WTC11 (cell line): ENCODE results near the gene CAPN9. TPM values are rescaled to one million over a fixed set of nuclear protein-coding genes. Genes with fewer than 3 reads are reported as not detected.

ENCODE experiments used
- ATAC-seq: fragments of 200-7000 bp; cut with Tn5 transposase; 2 replicates; pipeline ENCODE4 v1.10.0; 2021; ENCODE audit warnings: mild to moderate bottlenecking, moderate library complexity
- CTCF ChIA-PET: fragments of 300-600 bp; sonication (Branson Sonifier 250); formaldehyde crosslinking; loops from one replicate; lab custom pipeline; 2021; ENCODE audit warnings: antibody characterized with exemption; lab: Charles Lee
- POLR2A ChIA-PET: fragments of 350-600 bp; sonication (Branson Sonifier 250); formaldehyde crosslinking; loops from one replicate; lab custom pipeline; 2021; ENCODE audit warnings: antibody characterized with exemption; lab: Charles Lee
- DNase-seq: peaks from one replicate; pipeline ENCODE4 v3.0.0; 2021; ENCODE audit warnings: low spot score
- H3K27ac Mint-ChIP-seq: 2 replicates; pipeline ENCODE4 v1.8.0; 2021; ENCODE audit warnings: mixed read lengths
- H3K27me3 Mint-ChIP-seq: 2 replicates; pipeline ENCODE4 v1.8.0; 2021; ENCODE audit warnings: low read depth, mild to moderate bottlenecking, moderate library complexity, mixed read lengths
- H3K36me3 Mint-ChIP-seq: 2 replicates; pipeline ENCODE4 v1.8.0; 2021; ENCODE audit warnings: mixed read lengths
- H3K4me1 Mint-ChIP-seq: 2 replicates; pipeline ENCODE4 v1.8.0; 2022; ENCODE audit warnings: mixed read lengths
- H3K4me3 Mint-ChIP-seq: 2 replicates; pipeline ENCODE4 v1.8.0; 2021; ENCODE audit warnings: mild to moderate bottlenecking, moderate library complexity, mixed read lengths
- H3K9me3 Mint-ChIP-seq: 2 replicates; pipeline ENCODE4 v1.8.0; 2021; ENCODE audit warnings: mixed read lengths
- CBFB ChIP-seq: sonication (generic); formaldehyde crosslinking; IDR thresholded peaks from 2 replicates; pipeline ENCODE4 v1.8.1; 2022; ENCODE audit warnings: mild to moderate bottlenecking, low read depth, missing genetic modification reagents
- GABPB1 ChIP-seq: sonication (generic); formaldehyde crosslinking; IDR thresholded peaks from 2 replicates; pipeline ENCODE4 v1.8.1; 2023; ENCODE audit warnings: mild to moderate bottlenecking, missing genetic modification reagents
- JUN ChIP-seq: sonication (generic); formaldehyde crosslinking; IDR thresholded peaks from 2 replicates; pipeline ENCODE4 v1.8.0; 2023; ENCODE audit warnings: mild to moderate bottlenecking, missing genetic modification reagents
- OVOL2 ChIP-seq: fragments of 250-450 bp; sonication (Bioruptor Pico); IDR thresholded peaks from 2 replicates; pipeline ENCODE4 v1.9.0; 2021; ENCODE audit warnings: mild to moderate bottlenecking, borderline replicate concordance
- TEAD1 ChIP-seq: sonication (generic); formaldehyde crosslinking; IDR thresholded peaks from 2 replicates; pipeline ENCODE4 v1.8.0; 2022; ENCODE audit warnings: mild to moderate bottlenecking, missing genetic modification reagents
- ZNF232 ChIP-seq: sonication (generic); formaldehyde crosslinking; IDR thresholded peaks from 2 replicates; pipeline ENCODE4 v1.8.0; 2022; ENCODE audit warnings: mild to moderate bottlenecking, missing genetic modification reagents
- ZNF396 ChIP-seq: fragments of 250-450 bp; sonication (Bioruptor Pico); IDR thresholded peaks from 2 replicates; pipeline ENCODE4 v1.8.0; 2021; ENCODE audit warnings: mild to moderate bottlenecking, moderate library complexity, borderline replicate concordance
- ZNF416 ChIP-seq: fragments of 250-450 bp; sonication (Bioruptor Pico); IDR thresholded peaks from 2 replicates; pipeline ENCODE4 v1.9.0; 2021; ENCODE audit warnings: mild to moderate bottlenecking, inconsistent platforms
- ZNF671 ChIP-seq: fragments of 250-450 bp; sonication (Bioruptor Pico); IDR thresholded peaks from 2 replicates; pipeline ENCODE4 v1.8.0; 2021; ENCODE audit warnings: mild to moderate bottlenecking
- total RNA-seq: library from RNA; stranded (reverse); gene quantifications from 3 replicates; pipeline ENCODE4 v1.2.3, GENCODE V29; 2021
- TF ChIP-seq, protein P1 (sequence below): fragments of 250-450 bp; sonication (Bioruptor Pico); IDR thresholded peaks from 2 replicates; pipeline ENCODE4 v1.9.0; 2021; ENCODE audit warnings: mild to moderate bottlenecking
- TF ChIP-seq, protein P2 (sequence below): sonication (generic); formaldehyde crosslinking; IDR thresholded peaks from 2 replicates; pipeline ENCODE4 v1.8.1; 2023; ENCODE audit warnings: mild to moderate bottlenecking, missing genetic modification reagents, moderate library complexity
- TF ChIP-seq, protein P3 (sequence below): sonication (generic); formaldehyde crosslinking; IDR thresholded peaks from 2 replicates; pipeline ENCODE4 v1.8.1; 2023; ENCODE audit warnings: mild to moderate bottlenecking, missing genetic modification reagents, moderate library complexity
- TF ChIP-seq, protein P4 (sequence below): sonication (generic); formaldehyde crosslinking; IDR thresholded peaks from 2 replicates; pipeline ENCODE4 v1.8.1; 2023; ENCODE audit warnings: mild to moderate bottlenecking, missing genetic modification reagents
- TF ChIP-seq, protein P5 (sequence below): sonication (generic); formaldehyde crosslinking; IDR thresholded peaks from 2 replicates; pipeline ENCODE4 v1.8.0; 2022; ENCODE audit warnings: mild to moderate bottlenecking, missing genetic modification reagents
- TF ChIP-seq, protein P6 (sequence below): sonication (generic); formaldehyde crosslinking; IDR thresholded peaks from 2 replicates; pipeline ENCODE4 v1.8.1; 2022; ENCODE audit warnings: low read depth, mild to moderate bottlenecking, moderate library complexity, missing genetic modification reagents, borderline replicate concordance

The CAPN9 gene
- total RNA-seq, 1 experiment from 2014 or later = not detected

DNA sequence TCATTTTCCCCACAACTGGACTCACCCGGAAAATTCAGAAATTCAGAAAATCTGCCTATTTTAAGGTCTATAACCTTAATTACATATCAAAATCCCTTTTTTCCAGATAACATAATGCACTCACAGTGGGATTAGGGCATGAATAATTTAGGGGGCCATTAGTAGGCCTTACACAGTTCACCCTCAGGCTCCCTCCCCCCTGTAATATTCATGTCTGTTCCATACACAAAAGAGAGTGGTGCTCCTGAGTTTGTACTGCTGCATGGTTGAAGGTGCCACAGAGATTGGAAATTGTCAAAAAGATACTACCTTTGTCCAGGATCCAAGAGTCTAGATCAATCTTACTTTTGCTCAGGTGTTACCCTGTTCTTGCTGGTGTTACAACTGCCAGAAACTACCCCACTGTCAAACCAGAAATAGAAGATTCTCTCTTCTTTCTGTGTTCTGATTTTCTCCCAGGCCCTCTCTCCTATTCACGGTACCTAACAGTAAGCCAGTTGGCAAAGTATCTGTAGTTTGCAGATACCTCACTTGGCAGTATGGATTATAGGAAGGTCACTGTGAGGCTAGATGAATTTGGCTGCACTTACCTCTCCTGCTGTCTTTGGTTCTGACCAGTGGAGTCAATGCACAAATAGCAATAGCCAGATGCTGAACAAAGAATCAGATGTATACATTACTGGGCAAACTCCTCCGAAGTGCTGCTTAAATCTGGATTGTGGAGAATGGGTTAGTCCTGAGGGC lies 67.9 kb downstream of the CAPN9 start:
- POLR2A ChIA-PET = no interaction called here

DNA sequence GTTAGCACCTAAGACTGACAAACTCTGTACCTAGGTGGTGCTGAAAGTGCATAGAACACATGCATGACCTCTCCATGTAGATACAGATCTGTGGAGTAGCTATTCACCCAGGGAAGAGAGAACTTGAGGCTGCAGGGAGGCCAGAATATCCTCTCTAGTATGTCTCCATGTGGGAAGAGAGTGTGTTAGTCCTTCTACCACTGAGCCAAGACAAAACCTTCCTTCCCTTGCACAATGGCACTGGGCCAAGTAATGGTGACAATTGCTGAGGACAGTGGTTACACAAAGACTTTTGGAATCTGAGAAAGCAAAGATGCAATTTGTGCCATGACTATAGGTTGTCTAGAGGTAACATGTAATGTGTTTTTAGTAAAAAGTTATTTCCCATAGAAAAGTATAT lies 68.8 kb downstream of the CAPN9 start:
- TF ChIP-seq, protein P1, sequence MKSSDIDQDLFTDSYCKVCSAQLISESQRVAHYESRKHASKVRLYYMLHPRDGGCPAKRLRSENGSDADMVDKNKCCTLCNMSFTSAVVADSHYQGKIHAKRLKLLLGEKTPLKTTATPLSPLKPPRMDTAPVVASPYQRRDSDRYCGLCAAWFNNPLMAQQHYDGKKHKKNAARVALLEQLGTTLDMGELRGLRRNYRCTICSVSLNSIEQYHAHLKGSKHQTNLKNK (CRISPR knock-in tag) = no peak
- TF ChIP-seq ZNF232 (CRISPR knock-in tag) = no peak
- TF ChIP-seq, protein P2, sequence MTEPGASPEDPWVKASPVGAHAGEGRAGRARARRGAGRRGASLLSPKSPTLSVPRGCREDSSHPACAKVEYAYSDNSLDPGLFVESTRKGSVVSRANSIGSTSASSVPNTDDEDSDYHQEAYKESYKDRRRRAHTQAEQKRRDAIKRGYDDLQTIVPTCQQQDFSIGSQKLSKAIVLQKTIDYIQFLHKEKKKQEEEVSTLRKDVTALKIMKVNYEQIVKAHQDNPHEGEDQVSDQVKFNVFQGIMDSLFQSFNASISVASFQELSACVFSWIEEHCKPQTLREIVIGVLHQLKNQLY (CRISPR knock-in tag) = no peak
- TF ChIP-seq, all 79 proteins: peak for 0
- DNase-seq = no peak
- Mint-ChIP-seq H3K27ac (no peak overlapping the region), H3K9me3 (peaks cover 26% of the 10 kb centered on the region), H3K4me1 (no peaks in the 10 kb centered on the region), H3K4me3 (no peak overlapping the region), H3K36me3 (0 out of 2 replicates have a peak, but pooled peaks cover 8% of the 10 kb centered on the region), H3K27me3 (peaks cover 12% of the 10 kb centered on the region)
- POLR2A ChIA-PET = no interaction called here
- ATAC-seq = no peak
- CTCF ChIA-PET = no interaction called here

More for the DNA sequence above, 67.9 kb downstream of the CAPN9 start:
- TF ChIP-seq OVOL2 = no peak
- TF ChIP-seq, protein P3, sequence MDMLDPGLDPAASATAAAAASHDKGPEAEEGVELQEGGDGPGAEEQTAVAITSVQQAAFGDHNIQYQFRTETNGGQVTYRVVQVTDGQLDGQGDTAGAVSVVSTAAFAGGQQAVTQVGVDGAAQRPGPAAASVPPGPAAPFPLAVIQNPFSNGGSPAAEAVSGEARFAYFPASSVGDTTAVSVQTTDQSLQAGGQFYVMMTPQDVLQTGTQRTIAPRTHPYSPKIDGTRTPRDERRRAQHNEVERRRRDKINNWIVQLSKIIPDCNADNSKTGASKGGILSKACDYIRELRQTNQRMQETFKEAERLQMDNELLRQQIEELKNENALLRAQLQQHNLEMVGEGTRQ (CRISPR knock-in tag) = no peak
- no peak for TF ChIP-seq TEAD1
- TF ChIP-seq ZNF671 = no peak
- TF ChIP-seq, all 79 proteins: peak for 0
- no peak overlapping the region for H3K27ac Mint-ChIP-seq
- peaks cover 12% of the 10 kb centered on the region for H3K27me3 Mint-ChIP-seq
- no peak overlapping the region for H3K4me3 Mint-ChIP-seq
- peaks cover 26% of the 10 kb centered on the region for H3K9me3 Mint-ChIP-seq
- ATAC-seq = no peak
- no peaks in the 10 kb centered on the region for H3K4me1 Mint-ChIP-seq
- H3K36me3 Mint-ChIP-seq = 0 out of 2 replicates have a peak, but pooled peaks cover 8% of the 10 kb centered on the region
- CTCF ChIA-PET = no interaction called here
- DNase-seq = no peak

DNA sequence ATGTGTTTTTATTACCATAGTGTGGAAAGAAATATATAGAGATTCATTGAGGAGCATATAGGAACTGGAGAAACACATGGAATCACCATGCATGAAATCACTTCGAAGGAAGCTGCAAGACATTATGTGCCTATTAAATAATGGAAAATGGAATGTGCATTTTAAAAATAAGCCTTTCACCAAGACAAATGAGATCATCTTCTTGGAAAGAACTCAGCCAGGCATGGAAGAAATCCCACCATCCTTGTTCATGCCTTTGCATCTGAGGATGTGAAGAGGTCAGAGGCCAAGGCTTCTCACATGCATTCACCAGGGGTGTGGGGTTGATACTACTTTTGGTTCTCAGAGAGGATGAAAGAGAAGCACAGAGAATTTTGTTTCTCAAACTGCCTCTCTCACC lies 71.2 kb downstream of the CAPN9 start:
- Mint-ChIP-seq H3K36me3 (no peaks in the 10 kb centered on the region), H3K4me1 (no peaks in the 10 kb centered on the region), H3K27ac (no peak overlapping the region), H3K9me3 (peaks cover 7% of the 10 kb centered on the region), H3K4me3 (no peak overlapping the region), H3K27me3 (peaks cover 6% of the 10 kb centered on the region; the same call in 1 of the 2 replicates)
- CTCF ChIA-PET = interaction anchor here (0.6 kb wide), 1 partner anchor 133 kb away, joined by 3 read pairs; no protein-coding TSS in a partner anchor
- ATAC-seq = no peak
- no peak for TF ChIP-seq GABPB1 (CRISPR knock-in tag)
- no peak for TF ChIP-seq ZNF416 (CRISPR knock-in tag)
- TF ChIP-seq, protein P4, sequence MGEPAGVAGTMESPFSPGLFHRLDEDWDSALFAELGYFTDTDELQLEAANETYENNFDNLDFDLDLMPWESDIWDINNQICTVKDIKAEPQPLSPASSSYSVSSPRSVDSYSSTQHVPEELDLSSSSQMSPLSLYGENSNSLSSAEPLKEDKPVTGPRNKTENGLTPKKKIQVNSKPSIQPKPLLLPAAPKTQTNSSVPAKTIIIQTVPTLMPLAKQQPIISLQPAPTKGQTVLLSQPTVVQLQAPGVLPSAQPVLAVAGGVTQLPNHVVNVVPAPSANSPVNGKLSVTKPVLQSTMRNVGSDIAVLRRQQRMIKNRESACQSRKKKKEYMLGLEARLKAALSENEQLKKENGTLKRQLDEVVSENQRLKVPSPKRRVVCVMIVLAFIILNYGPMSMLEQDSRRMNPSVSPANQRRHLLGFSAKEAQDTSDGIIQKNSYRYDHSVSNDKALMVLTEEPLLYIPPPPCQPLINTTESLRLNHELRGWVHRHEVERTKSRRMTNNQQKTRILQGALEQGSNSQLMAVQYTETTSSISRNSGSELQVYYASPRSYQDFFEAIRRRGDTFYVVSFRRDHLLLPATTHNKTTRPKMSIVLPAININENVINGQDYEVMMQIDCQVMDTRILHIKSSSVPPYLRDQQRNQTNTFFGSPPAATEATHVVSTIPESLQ = no peak
- TF ChIP-seq OVOL2 = no peak
- TF ChIP-seq CBFB (CRISPR knock-in tag) = no peak
- TF ChIP-seq ZNF396 (CRISPR knock-in tag) = no peak
- TF ChIP-seq, protein P5, sequence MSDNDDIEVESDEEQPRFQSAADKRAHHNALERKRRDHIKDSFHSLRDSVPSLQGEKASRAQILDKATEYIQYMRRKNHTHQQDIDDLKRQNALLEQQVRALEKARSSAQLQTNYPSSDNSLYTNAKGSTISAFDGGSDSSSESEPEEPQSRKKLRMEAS = no peak
- TF ChIP-seq, protein P6, sequence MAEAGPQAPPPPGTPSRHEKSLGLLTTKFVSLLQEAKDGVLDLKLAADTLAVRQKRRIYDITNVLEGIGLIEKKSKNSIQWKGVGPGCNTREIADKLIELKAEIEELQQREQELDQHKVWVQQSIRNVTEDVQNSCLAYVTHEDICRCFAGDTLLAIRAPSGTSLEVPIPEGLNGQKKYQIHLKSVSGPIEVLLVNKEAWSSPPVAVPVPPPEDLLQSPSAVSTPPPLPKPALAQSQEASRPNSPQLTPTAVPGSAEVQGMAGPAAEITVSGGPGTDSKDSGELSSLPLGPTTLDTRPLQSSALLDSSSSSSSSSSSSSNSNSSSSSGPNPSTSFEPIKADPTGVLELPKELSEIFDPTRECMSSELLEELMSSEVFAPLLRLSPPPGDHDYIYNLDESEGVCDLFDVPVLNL (CRISPR knock-in tag) = no peak
- no peak for TF ChIP-seq JUN (CRISPR knock-in tag)
- no peak for DNase-seq
- POLR2A ChIA-PET = no interaction called here
